ENCODE data around the gene RAB8B.
"Not testable (repeated sequence)": the region's sequence is repeated elsewhere in the genome, so short reads cannot be mapped to it uniquely, and the experiment has no call there.

RAB8B gene

DNA sequence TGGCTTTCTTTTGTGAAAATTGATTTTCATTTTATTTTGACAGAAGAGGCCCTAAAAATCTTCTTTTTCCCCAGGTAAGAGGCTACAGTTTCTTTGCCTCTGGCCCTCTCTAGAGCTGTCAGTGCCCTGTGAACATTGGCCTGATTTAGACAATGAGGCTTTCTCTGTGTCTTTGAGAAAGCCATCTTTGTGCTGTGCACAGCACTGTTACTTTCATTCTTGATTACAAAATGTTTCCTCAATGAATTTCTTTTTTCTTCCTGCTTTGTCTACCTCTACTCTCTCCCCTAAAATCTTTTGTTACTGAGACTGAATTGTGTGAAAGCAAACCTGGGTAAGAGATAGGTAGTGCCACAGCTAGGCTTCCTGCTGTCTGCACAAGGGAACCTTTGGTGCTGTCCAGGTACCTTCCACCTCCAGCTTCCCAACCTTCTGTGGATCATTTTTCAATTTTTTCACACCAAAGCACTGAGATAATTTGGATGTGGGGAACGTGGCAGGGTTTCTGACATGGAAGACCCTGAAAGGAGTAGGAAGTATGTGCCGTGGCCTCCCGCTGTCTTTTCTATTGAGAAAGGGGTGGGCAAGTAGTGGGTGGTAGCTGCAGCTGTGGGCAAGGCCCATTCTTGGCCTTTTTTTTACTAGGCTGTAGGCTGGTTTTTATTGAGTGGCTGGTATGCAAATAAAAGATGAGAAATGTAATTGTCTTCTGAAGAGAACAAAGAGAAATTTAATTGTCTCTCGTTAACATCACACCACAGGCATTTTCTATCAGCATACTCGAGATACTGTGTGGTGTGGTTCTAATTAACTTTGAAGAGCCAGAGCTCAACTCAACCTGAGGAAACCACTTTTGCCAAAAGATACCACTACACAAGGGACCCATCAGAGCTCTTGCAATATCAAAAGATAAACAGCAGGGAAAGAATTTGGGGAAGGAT is 21.0 kb downstream of the RAB8B start:
- no peak for DNase-seq

DNA sequence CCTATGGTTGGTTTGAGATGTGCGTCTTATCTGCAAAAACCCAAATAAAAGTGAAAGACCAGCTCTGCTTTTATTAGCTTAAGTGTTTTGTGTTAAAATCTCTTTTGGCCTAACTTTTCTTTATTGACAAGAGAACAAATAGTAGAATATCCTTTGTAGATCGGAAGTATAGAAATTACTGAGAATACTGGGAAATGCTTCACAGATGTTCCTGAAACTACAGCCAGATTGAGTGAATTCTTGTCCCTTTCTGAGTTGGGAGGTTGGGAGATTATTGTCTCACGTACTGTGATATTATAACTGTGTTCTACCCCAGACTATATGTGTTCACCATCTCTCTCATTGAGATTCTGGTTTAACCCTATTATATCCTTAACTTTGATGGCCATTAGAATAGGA is 21.7 kb downstream of the RAB8B start:
- no peak for DNase-seq

DNA sequence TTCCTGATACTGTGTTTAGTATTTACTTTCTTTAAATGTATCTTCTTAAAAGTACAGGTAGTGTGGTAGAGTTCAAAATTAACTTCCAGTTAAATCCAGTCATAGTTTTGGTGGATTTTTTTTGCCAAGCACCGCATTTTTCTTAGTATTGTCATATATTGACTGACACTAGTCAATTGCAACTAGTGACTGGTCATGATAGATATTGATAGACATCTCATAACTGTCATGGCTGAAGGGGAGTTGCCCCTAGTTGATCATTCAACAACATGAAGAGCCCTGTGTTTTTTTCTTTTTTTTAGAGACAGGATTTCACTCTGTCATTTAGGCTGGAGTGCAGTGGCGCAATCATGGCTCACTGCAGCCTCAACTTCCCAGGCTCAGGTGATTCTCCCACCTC is 22.1 kb downstream of the RAB8B start:
- DNase-seq = no peak

DNA sequence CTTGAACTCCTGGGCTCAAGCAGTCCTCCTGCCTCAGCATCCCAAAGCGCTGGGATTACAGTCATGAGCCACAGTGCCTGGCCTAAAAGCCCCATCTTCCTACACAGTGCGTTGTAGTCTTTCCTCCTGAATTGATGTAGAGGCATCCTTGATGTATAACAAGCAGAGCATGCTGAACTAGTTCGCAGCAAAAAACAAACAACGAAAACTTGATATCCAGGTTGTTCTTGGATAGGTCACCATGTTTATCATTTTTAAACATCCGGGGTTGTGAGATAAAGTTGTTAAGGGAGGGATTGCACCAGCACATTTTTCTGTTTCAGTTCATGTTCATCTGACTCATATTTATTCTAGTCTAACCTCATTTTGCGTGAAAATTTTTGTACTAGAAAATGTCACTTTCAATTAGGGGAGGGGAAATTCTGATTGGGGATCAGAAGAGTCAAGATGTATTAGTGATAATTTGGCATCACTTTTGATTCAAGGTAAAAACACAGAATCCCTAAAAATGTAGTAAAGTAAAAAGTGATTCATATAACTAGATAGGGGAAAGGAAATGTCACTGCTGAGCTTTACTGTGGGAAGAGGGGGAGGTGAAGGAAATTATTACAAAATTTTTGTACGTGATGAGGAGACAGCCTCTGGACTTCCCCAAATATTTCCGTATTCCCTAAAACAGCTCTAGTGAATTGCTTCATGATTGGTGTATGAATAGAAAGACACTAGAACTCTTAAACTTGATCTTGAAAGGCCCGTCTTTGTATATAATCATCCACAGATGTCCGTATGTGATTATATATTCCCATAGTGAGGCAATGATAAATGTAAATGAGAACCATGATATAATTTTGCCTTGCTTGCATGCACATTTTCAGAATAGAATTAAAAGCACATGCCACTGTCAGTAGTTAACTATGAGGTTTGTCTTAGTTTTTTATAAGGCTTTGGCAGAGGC is 22.9 kb downstream of the RAB8B start:
- no peak for DNase-seq

DNA sequence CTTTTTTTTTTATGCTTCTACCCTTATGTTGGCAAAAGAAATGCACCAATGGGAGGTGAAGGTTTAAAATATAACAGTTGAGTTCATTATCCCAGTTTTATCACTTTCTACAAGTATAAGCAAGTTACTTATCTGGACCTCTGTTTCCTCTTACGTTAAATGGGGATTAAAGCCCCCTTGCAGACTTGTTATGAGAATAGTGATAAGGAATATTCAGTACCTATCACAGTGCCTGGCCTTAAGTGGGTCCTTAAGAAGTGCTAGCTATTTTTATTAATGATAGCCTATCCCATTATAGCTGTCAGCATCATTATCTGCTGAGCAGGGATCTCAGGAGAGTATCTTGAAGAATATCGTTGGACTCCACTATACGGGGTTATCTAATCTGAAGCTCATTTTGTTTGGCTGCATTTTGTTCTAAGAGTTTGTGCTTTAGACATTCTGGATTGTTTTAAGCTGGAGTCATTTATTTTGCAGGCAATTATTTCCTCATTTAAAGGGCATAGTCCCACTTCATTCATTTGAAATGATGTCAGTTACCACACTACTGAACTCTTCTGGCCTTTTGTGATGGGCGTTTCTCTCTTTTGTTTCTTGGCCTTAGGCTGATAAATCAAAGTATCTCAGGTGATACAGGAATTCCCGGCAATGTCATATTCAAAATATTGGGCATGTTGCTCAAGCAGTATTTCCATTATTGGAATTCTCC is 28.8 kb downstream of the RAB8B start:
- no peak for DNase-seq

DNA sequence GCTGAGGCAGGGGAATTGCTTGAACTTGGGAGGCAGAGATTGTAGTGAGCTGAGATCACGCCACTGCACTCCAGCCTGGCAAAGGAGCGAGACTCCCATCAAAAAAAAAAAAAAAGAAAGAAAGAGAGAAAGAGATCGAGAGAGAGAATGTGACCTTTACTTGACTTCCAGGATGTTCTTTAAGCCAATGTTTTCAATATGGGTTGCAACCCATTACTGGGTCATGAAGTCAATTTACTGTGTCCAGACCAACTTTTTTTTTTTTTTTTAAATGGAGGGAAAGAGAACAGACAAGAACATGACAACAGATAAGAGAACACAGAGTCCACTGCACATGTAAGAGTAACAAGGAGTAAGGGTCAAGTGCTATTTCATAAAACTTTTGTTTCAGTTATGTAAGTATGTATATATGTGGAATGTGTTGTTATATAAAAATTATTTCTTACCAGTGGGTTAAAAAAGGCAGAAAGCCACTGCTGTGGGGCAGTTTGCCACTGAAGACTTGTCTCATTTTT is 29.8 kb downstream of the RAB8B start:
- no peak for DNase-seq

DNA sequence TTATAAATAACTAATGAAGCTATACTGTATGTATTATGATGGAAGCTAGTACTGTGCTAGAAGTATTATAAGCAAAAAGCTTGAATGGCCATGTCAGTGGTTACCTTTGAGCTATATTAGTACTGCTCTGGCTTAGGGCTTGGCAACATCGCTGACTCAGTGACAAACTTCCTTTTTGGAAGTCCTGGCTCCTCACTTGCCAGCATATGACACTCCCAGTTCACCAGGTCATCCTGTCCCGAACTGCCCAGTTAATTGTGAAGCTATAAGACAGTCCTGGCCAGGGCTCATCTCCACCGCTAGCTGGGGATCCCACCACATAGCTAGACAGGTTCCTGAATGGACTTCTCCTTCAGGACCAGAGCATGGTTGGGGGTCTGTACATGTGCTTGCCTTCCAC is 31.9 kb downstream of the RAB8B start:
- no peak for DNase-seq

DNA sequence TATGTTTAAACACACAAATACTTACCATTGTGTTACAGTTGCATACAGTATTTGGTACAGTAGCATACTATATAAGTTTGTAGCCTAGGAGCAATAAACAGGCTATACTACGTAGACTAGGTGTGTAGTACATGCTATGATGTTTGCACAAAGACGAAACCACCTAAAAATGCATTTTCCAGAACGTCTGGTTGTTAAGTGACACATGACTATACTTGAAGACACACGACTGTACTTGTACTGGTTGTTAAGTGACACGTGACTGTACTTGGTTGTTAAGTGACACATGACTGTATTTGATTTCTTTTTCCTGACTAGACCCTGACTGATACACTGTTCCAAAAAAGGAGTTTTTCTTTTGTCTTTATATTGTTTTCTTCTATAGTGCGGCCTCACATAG is 34.1 kb downstream of the RAB8B start:
- DNase-seq = no peak

DNA sequence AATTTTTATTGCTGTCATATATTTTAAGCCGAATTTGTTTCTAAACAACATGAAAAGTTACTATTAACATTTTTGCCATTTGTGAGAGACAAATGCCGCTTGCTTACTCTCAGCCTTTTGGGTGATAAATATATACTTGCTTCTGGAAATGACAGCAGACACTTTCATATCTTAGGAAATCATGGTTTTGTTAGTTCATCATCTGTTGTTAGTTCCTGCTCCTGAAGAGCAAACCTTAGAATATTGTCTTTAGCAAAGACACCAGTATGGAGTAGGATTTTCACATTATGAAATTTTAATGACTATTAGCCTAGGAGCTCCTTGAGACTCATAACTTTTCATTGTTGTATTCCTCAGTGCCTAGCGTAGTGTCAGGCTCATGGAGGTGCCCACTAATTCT is 36.0 kb downstream of the RAB8B start:
- no peak for DNase-seq

DNA sequence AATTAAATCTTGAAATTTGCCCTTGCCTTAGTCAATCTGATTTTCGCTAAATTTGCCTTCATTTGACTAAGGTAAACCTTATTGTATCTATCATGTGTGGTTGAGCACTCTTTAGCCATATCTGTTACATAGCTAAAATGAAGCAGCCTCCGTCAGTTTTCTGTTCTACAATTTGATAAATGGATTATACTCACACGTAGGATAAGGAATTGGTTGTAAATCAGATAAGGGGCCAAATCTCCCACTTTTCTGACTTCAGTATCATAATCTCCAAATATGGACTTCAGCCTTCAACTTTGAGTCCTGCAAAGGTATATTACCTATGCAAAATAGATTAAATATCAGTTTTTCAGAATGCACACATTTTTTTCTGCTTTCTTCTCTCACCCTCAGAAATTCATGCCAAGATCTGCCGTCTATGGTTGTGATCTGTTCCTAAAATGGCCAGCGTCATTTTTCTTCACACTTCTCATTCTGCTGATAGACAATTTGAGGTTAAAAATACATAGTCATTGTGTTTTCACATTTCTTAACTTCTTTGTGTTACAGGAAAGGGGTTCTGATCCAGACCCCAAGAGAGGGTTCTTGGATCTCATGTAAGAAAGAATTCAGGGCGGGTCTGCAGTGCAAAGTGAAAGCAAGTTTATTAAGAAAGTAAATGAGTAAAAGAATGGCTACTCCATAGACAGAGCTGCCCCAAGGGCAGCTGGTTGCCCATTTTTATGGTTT is 36.9 kb downstream of the RAB8B start:
- DNase-seq = no peak

DNA sequence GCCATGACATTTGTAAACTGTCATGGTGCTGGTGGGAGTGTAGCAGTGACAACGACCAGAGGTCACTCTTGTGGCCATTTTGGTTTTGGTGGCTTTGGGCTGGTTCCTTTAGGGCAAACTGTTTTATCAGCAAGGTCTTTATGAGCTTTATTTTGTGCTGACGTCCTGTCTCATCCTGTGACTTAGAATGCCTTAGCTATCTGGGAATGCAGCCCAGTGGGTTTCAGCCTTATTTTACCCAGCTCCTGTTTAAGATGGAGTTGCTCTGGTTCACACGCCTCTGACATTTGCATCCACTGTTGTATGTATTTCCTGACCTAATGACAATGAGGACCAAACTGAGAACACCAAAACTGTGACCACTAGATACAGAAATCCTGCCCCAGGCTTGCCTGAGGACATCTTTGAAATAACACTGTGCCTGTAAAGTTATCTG is 37.6 kb downstream of the RAB8B start:
- DNase-seq = no peak

DNA sequence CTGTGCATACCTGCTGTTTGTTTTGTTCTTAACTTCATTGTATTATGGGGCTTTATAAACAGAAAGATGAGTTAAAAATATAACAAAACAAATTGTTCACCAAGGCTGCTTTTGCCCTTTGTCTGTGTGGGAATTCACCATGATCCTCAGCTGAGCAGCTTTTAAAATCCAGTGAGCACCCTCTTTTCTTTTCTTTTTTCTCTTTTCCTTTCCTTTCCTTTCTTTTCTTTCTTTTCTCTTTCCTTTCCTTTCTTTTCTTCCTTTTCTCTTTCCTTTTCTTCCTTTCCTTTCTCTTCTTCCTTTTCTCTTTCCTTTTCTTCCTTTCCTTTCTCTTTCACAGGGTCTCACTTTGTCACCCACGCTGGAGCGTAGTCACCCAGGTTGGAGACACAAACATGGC is 38.3 kb downstream of the RAB8B start:
- no peak for DNase-seq

DNA sequence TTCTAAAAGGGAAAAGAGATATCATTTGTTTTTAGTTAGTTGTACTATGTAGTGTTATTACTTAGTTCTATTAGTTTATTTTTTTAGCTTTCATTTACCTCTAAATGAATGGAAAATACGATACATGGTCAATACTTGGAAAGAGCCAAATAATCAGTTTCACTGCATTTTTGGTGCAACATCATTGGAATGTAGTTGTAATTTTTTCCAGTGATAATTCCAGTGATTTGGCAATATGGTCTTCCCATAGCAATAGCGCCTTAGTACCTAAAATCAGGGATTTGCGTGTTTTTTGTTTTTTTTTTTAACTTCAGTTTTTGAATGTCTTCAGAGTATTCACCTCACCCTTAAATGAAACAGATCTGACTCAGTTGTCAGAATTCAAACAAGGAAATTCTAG is 41.8 kb downstream of the RAB8B start:
- DNase-seq = no peak

DNA sequence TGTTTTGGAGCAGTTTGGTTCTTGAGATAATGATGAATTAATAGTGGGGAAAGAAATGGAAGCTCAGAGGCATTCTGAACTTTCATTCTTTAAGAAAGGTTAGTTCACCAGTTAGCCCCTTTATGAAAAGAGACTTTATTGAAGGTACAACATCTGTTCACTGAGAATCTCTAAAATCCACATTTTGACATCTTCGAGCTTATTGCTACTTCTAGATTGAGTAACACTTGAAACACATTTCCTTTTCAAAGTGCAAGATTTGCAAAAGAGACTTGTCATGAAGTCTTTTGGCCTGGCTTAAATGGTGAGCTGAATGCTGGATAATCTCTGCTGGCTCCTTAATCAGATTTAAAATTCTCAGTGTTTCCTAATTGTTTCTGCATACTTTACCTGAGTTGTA is 42.3 kb downstream of the RAB8B start:
- no peak for DNase-seq

DNA sequence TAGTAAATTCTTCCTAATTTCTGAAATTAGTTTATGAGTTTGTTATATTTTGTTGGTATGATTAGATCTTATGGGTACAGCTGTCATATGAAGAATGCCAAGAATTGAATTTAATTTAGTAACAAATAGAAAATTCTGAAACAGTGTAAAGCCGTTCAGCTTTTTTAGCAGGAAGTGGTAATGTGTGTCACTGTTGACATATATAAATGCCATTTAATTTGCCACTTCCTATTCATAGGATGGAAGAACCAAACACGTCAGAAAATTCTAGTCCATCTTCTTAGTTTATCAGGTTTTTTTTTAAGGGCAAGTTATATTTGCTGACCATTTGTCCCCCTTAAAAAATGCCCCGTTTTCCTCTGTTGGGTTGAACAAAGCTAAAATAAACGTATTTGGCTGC is 43.0 kb downstream of the RAB8B start:
- DNase-seq = no peak

DNA sequence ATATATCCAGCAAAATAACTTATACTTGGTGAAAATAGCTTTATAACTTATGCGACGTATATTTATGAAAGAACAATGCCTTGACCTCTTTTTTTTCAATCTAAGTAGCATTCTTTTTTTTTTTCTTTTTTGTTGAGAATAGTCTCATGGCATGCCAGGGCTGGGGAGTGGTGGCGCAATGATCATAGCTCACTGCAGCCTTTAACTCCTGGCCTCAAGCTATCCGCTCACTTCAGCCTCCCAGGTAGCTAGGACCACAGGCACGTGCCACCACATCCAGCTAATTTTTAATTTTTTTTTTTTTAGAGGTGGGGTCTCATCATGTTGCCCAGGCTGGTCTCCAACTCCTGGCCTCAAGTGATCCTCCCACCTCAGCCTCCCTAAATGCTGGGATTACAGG is 43.5 kb downstream of the RAB8B start:
- DNase-seq = no peak

DNA sequence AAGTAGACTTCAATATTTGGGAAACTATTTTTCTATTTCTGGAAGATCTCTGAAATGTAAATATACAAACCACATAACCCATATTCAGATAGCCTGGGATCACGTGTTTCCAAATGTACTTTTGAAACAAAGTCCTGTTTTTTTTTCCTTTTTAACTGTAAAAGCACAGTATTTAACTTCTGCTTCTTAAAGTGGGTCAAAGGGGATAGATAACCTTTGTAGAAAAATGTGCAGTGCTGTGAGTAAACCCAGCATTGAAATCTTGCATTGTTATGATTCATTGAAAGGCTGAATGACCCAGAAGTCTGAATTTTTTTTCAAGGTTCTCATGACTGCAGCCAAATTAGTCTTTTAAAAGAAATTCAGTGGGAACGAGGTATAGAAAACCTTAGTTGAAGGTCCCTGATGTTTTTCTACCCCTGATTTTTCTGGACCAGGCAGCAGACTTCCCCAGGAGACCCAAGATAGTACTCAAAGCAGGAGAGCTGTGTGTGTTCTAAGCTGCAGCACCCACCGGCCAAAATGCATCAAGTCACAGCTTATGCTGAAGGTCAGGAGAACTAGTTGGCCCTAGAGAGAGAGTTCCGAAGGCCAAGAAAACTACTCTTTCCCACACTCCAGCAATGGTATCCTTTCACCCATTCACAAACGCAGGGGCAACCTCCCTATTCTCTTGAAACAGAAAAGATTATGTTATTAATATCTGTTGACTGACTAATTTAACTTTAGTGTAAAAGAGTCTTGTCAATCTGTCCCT is 44.4 kb downstream of the RAB8B start:
- DNase-seq = no peak

DNA sequence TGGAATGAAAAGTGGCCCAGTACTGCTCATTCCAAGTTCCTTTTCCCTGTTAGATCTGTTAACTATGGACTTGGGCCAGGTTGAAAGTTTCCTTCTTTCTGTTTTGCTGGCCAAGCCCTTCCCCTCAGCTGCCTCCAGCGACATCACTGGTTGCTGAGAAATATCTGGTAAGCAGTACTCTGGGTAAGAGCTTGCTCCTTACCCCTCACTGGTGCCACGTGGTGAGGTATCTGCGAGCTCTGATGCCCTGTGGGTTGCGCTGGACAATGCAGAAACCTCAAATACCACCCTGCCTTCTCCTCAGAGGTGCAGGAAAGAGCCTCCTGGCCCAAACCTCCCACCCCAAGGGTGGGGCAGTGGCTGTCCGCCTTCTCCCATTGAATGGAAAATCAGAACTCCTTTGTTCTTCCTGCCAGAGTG is 45.1 kb downstream of the RAB8B start:
- no peak for DNase-seq

DNA sequence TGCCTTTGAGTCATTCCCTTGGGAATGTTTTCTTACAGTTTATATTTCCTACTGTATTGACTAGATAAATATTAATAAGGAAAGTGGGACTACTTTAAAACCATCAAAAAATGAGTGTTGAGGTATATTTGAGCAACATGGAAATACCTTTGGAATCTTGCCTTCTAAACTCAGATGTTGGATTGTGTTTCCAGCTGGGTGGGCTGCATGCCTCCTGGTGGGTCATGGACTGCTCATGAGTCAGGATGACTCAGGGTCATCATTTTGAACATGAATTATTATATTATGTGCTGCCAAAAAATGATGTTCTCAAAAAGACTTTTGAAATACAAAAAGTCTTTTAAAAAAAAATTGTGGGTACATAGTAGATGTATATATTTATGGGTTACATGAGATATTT is 46.9 kb downstream of the RAB8B start:
- no peak for DNase-seq

DNA sequence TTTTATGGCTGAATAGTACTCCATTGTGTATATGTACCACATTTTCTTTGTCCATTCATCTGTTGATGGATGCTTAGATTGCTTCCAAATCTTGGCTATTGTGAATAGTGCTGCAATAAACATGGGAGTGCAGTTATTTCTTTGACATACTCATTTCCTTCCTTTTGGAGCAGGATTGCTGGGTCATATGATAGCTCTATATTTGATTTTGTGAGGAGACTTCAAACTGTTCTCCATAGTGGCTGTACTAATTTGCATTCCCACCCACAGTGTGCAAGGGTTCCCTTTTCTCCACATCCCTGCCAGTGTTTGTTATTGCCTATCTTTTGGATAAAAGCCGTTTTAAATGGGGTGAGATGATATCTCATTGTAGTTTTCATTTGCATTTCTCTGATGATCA is 47.7 kb downstream of the RAB8B start:
- DNase-seq = not testable (repeated sequence)

DNA sequence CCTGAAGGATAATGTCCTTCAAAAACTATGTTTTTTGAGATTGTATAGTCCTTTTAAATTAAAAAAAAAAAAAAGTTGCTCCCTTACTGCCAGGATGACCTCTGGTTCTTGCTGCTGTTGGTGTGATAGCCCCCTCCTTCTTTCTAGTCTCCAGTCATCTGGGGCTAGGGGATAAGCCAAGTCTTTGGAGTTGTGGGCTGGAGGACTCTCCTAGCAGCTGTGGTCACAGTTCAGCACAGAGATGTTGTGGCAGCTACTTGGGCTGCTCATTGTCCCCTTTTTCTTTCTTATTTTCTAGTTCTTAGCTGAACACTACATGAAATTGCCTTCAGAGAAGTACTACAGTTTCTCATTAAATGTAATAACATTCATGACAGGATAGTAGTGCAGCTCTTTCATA is 48.8 kb downstream of the RAB8B start:
- DNase-seq = no peak
